Thyroid gland (tissue), 4 donors: ENCODE measurements around the gene LRBA. TPM values are rescaled to one million over a fixed set of nuclear protein-coding genes. Genes with fewer than 3 reads are reported as not detected.

Experiments used
- DNase-seq, 2 donors: peaks; one replicate each; pipeline ENCODE4 v3.0.0-alpha.2; 2019
- H3K27ac ChIP-seq, 3 donors: fragments of 200-600 bp; sonication (generic); 1 replicate in 2 of 3; 2 replicates in 1 of 3; pipeline ENCODE4 v1.5.1; 2016 to 2019; ENCODE audit warnings: mild to moderate bottlenecking in 1 of 3, moderate library complexity in 1 of 3
- H3K27me3 ChIP-seq: fragments of 200-600 bp; sonication (generic); one replicate; pipeline ENCODE4 v1.5.1; 2019
- H3K36me3 ChIP-seq, 2 donors: fragments of 200-600 bp; sonication (generic); one replicate each; pipeline ENCODE4 v1.5.1; 2016 to 2019
- H3K4me1 ChIP-seq, 2 donors: fragments of 200-600 bp; sonication (generic); one replicate each; pipeline ENCODE4 v1.5.1; 2017 to 2019
- H3K4me3 ChIP-seq, 3 donors: fragments of 200-600 bp; sonication (generic); replicated peaks in 1 of 3; 1 replicate in 2 of 3; 2 replicates in 1 of 3; pipeline ENCODE4 v1.5.1; 2016; ENCODE audit warnings: mild to moderate bottlenecking in 1 of 3
- H3K9me3 ChIP-seq: fragments of 200-600 bp; sonication (generic); one replicate; pipeline ENCODE4 v1.5.1; 2017
- POLR2A ChIP-seq, 2 donors: fragments of 450-650 bp; IDR thresholded peaks; one replicate each; pipeline ENCODE4 v1.6.1; 2017; ENCODE audit warnings: antibody characterized with exemption in 2 of 2, mild to moderate bottlenecking in 2 of 2, moderate library complexity in 1 of 2
- WGBS, 2 donors: methylation state at CpG; one replicate each; pipeline ENCODE4 v1.1.5; 2017; 5-methylcytosine and 5-hydroxymethylcytosine counted together
- intact Hi-C: fragments of 100-400 bp; cut with DNase I; formaldehyde crosslinking; loops from one replicate; pipeline ENCODE4 v1.15.1; 2023
- total RNA-seq, 4 donors: library from RNA; depleted of rRNA; stranded (reverse); fragments of >200 nt; gene quantifications; one replicate each; pipeline ENCODE4 v1.2.3, GENCODE V29; 2016
- TF ChIP-seq, protein P1 (sequence below), 6 experiments: fragments of 200-600 bp in 3 of 6; fragments of 450-650 bp in 3 of 6; sonication (generic) in 3 of 6; IDR thresholded peaks; one replicate each; pipeline ENCODE4 v1.5.1; 2016 to 2019; ENCODE audit warnings: antibody characterized with exemption in 6 of 6, mild to moderate bottlenecking in 2 of 6, inconsistent platforms in 1 of 6, moderate library complexity in 1 of 6

Gene LRBA
- total RNA-seq, 4 donors from 2014 or later = 98.9 to 127 (median 113) TPM

DNA sequence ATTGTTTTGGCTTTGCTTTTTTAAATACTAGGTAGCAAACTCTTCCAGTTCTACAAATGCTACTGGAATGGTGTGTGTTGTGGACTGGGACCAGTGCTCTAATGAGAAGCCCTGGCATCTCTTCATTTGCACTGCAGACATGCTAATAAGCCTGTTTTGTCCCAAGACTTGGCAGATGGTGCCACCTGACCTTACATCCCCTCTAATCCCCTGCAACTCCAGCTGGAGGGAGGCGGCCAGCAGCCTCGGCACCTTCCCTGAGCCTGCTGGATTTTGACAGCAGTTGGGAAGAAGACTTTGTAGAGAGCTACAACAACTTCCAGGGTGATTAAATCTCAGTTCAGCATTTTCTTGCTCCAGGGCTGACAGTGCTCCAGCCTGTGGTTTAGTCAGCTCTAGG lies 736.9 kb downstream of the LRBA start:
- WGBS, 2 donors = 96% methylated on average over 2 of the region's 2 CpGs
- Histone ChIP-seq H3K27ac (no peak overlapping the region), H3K4me1 (no peaks in the 10 kb centered on the region), H3K4me3 (no peak overlapping the region), H3K27me3 (no peaks in the 10 kb centered on the region), H3K36me3 (no peaks in the 10 kb centered on the region), H3K9me3 (no peaks in the 10 kb centered on the region)
- DNase-seq = no peak
- TF ChIP-seq, protein P1, sequence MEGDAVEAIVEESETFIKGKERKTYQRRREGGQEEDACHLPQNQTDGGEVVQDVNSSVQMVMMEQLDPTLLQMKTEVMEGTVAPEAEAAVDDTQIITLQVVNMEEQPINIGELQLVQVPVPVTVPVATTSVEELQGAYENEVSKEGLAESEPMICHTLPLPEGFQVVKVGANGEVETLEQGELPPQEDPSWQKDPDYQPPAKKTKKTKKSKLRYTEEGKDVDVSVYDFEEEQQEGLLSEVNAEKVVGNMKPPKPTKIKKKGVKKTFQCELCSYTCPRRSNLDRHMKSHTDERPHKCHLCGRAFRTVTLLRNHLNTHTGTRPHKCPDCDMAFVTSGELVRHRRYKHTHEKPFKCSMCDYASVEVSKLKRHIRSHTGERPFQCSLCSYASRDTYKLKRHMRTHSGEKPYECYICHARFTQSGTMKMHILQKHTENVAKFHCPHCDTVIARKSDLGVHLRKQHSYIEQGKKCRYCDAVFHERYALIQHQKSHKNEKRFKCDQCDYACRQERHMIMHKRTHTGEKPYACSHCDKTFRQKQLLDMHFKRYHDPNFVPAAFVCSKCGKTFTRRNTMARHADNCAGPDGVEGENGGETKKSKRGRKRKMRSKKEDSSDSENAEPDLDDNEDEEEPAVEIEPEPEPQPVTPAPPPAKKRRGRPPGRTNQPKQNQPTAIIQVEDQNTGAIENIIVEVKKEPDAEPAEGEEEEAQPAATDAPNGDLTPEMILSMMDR (IDR thresholded peaks at IDR 0.05) = no peak
- TF ChIP-seq POLR2A (IDR thresholded peaks at IDR 0.05) = no peak
- intact Hi-C loops = no loop called here

DNA sequence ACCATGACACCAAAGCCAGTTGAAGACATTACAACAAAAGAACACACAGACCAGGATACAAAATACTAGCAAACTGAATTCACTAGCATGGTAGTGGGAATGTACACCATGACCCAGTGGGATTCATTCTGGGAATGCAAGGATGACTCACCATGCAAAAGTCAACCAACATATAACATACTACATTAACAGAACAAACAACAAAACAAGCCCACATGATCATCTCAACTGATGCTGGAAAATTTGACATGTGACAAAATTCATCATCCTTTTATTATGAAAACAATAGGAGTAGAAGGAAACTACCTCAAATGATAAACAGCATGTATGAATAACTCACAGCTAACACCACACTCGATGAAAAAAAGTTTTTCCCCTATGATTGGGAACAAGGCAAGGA lies 746.6 kb downstream of the LRBA start:
- Histone ChIP-seq H3K27ac (no peak overlapping the region), H3K9me3 (no peaks in the 10 kb centered on the region), H3K27me3 (no peaks in the 10 kb centered on the region), H3K4me1 (no peaks in the 10 kb centered on the region), H3K4me3 (no peak overlapping the region), H3K36me3 (peaks cover 0 to 3% of the 10 kb centered on the region in 2 donors)
- TF ChIP-seq, protein P1 (IDR thresholded peaks at IDR 0.05) = no peak
- no peak for TF ChIP-seq POLR2A (IDR thresholded peaks at IDR 0.05)
- 90 to 100% methylated on average over 1 of the region's 1 CpG for WGBS, 2 donors
- no peak for DNase-seq
- intact Hi-C loops = no loop called here

DNA sequence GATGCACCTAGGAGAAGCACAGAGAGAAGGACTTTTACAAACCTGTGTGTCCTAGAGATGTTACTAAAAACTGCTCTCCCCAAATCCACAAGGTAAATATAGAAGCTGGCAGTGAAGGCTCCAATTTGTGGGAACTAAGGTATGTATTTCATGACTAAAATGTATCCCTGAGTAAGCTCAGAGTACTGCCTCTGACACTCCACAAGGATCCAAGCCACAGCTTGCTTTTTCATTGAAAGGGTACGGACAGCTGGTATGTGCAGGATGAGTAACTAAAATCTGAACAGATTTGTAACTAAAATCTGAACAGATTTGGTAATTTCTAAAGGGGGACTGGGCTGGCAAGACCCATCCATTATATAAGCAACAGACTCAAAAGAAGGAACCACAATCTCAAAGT lies 749.3 kb downstream of the LRBA start:
- Histone ChIP-seq H3K27ac (no peak overlapping the region), H3K4me3 (no peak overlapping the region), H3K4me1 (no peaks in the 10 kb centered on the region), H3K9me3 (no peaks in the 10 kb centered on the region), H3K36me3 (peaks cover 0 to 3% of the 10 kb centered on the region in 2 donors), H3K27me3 (no peaks in the 10 kb centered on the region)
- intact Hi-C loops = no loop called here
- TF ChIP-seq POLR2A (IDR thresholded peaks at IDR 0.05) = no peak
- TF ChIP-seq, protein P1 (IDR thresholded peaks at IDR 0.05) = no peak
- DNase-seq = no peak
- WGBS, 2 donors = 94 to 96% methylated on average over 1 of the region's 1 CpG

DNA sequence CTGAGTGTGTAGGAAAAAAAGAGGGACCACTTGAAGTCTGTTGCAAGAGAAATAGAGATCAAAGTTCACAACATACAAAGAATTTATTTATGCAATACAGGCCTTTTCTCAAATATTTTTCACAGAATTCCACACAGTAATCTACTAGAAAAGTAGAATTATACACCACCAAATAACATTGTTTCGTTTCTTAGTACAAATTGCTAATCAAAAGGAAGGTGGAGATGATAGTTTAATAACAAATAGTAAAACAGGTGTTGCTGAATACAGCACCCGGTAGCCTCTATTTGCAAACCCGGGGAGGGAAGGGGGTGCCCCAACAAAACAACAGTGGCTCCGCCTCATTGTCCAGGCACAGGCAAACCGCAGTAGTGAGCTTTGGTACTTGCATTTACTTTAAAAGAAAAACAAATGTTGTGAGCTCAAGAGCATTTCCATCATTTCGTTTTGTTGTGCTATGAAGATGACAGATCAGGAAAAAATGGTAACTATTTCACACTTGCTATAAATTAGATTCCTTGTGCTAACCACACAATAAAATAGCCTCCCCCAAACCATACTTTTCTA lies 750.4 kb downstream of the LRBA start:
- H3K4me1 ChIP-seq = no peaks in the 10 kb centered on the region
- H3K36me3 ChIP-seq = peaks cover 0 to 3% of the 10 kb centered on the region in 2 donors
- H3K27me3 ChIP-seq = no peaks in the 10 kb centered on the region
- intact Hi-C loops = no loop called here
- no peak overlapping the region for H3K27ac ChIP-seq
- DNase-seq = no peak
- H3K4me3 ChIP-seq = no peak overlapping the region
- no peaks in the 10 kb centered on the region for H3K9me3 ChIP-seq
- 88 to 92% methylated on average over 6 of the region's 6 CpGs for WGBS, 2 donors
- TF ChIP-seq POLR2A (IDR thresholded peaks at IDR 0.05) = no peak
- TF ChIP-seq, protein P1 (IDR thresholded peaks at IDR 0.05) = no peak

DNA sequence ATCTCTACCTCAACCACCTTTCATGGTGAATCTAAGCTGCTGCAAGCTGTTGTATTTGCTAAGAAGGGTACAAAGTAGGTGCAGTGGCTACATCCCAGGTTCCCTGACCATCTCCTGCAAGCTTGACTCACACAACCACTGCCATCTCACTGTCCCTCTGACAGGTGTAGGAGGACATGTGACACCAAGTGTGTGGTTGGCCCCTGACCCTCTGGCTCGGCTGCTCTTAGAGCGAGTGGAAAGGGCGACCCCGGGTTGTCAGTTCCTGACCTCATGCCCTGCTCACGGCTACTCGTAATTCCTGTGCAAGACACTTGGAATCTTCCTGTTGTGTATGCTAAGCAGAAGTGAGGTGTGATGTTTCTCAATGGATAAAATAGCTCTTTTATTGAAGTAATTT lies 752.5 kb downstream of the LRBA start:
- no peaks in the 10 kb centered on the region for H3K27me3 ChIP-seq
- intact Hi-C loops = no loop called here
- no peak for DNase-seq
- 92 to 94% methylated on average over 6 of the region's 6 CpGs for WGBS, 2 donors
- TF ChIP-seq POLR2A (IDR thresholded peaks at IDR 0.05) = no peak
- TF ChIP-seq, protein P1 (IDR thresholded peaks at IDR 0.05) = no peak
- no peak overlapping the region for H3K4me3 ChIP-seq
- H3K4me1 ChIP-seq = no peaks in the 10 kb centered on the region
- H3K36me3 ChIP-seq = peaks cover 0 to 3% of the 10 kb centered on the region in 2 donors
- H3K27ac ChIP-seq = no peak overlapping the region
- no peaks in the 10 kb centered on the region for H3K9me3 ChIP-seq
